GM21423 (cell line): Measurements from ENCODE around the gene ERF.
A peak's percentile ranks its signal among the peaks of the same experiment; 100 is the strongest.

ENCODE experiments used
- ATAC-seq: cut with Tn5 transposase; IDR thresholded peaks from one replicate; pipeline ENCODE4 v1.9.1; 2021; ENCODE audit warnings: mild to moderate bottlenecking, moderate library complexity; ENCODE audit not compliant: unreplicated experiment

ERF gene

DNA sequence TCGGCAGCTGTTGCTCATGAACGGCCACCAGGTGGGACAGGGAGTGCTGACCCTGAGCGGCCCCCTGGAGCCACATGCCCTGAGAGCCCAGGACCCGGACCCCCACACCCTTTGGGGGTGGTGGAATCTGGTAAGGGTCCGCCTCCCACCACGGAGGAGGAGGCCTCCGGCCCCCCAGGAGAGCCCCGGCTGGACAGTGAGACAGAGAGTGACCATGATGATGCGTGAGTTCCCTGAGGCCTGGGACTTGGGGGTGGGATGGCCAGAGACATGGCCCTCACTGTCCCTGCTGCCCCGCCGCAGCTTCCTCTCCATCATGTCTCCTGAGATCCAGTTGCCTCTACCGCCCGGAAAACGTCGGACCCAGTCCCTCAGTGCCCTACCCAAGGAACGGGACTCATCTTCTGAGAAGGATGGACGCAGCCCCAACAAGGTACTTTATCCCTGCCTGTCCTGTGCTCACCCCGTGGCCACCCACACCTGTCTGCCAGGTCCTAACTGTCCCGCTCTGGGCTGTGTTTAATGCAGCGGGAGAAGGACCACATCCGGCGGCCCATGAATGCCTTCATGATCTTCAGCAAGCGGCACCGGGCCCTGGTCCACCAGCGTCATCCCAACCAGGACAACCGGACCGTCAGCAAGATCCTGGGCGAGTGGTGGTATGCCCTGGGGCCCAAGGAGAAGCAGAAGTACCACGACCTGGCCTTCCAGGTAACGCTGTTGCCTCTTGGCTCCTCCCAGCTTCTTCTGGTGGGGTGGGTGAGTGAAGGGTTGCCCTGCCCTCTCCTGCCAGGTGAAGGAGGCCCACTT lies 32.3 kb upstream of the ERF start:
- no peak for ATAC-seq

DNA sequence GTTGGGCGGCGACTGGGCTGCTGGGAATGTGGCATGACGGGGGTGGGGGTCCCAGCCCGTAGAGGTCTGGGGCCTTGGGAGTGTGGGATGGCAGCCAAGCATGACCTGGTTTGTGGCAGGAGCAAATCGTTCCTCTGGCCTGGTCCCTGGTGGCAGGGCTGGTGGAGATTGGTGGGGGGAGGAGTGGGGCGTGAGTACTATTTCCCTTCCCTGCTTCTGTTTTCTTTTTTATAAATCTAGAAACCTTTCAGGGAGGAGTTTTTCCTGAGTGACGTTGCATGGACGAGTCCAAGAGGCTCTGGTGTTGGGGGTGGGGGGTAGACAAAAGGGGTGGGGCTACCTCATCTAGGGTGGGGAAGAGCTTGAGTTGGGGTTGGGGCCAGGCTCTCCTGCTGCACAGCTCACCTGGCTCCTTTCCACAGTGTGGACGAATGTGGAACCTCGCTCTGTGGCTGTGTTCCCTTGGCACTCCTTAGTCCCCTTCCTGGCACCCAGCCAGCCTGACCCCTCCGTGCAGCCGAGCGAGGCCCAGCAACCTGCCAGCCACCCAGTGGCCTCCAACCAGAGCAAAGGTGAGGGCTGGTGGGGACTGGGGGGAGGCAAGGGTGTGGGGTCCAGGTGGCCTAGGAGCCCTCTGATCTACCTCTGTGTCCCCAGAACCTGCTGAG lies 31.6 kb upstream of the ERF start:
- no peak for ATAC-seq

DNA sequence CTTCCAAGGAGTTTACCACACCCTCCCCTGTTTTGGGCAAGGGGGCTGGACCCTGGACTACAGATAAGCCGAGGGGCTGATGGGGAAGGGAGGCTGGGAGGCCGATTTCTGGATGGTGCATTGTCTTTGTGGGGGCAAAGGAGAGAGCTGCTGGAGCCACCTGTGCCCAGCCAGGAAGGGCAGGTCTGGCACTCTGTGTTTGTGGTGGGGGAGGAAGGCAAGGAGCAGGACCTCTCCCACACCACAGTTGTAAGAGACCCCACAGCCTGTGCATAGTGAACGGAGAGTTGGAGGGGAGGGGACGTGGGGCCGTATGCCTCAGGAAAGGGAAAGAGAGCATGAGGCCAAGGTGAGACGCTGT lies 31.0 kb upstream of the ERF start:
- no peak for ATAC-seq

DNA sequence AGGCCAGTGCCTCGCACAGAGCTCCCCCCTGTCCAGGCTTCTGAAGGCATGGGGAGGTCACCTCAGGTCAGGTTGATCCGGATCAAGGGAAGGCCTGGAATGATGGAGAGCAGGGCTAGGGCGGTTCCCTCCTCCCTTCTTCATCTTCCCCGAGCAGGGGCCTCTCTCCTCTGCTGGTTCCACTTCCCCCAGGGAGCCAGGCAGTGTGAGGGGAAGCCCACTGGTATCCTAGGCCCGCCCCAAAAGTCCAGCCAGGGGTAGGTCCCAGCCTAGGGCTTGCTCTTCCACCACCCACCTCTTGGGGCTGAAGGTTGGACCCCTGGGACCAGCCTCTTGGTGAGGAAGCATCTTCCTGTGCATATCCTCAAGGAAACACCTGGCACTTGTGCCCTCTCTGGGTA lies 30.6 kb upstream of the ERF start:
- ATAC-seq, result no peak

DNA sequence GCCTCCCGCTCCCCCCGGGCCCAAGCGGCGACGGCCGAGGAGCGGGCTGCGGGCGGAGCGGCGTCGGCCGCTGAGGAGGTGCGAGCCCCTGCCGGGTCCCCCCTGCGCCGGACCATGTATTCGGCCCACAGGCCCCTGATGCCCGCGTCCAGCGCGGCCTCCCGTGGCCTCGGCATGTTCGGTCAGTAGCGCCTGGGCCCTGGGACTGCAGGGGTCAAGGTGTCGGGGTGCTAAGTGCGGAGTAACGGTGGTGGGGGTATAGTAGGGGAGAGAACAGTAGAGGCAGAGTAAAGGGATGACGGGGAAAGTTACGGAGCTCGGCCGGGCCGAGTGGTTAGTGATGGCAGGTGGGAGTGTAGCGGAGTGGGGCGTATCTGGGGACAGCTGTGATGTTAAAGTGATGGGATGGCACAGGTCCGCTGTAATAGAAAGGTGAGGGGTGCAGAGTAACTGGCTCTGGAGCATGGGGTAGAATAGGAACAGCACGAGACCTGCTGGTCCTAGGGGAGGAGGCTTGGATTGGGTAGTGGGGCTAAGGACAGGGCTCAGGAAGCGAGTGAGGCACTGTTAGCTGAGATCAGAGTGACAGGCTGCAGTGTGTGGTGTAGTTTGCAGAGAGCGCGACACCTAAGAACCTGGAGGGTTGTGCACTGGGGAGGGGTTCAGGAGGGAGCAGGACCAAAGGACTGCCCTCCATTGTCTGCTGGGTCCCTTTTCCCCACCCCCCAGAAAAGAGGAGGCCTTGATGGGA lies 29.8 kb upstream of the ERF start:
- no peak for ATAC-seq

DNA sequence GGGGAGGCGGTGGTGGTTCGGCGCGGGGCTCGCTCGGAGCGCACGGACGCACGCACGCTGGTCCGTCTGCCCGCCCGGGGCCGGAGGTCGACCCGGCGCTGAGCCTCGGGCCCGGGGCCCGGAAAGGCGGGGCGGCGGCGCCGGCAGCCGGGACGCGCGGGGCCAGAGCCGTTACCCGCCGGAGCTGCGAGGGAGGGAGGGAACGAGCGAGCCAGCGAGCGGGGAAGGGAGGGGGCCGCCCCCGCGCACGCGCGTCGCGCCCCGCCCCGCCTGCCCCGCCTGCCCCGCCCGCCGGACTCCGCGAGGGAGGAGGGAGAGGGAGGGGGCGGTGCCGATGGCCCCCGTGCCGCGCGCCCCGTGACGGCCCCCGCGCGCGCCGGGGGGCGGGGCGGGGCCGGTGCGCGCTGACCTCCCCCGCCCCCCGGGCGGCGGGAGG lies 29.2 kb upstream of the ERF start:
- peak; percentile 34 for ATAC-seq

- peak; percentile 41 for ATAC-seq
Measured at GRCh38 chr19:42283188-42284065, 28.5 kb upstream of the ERF start.

DNA sequence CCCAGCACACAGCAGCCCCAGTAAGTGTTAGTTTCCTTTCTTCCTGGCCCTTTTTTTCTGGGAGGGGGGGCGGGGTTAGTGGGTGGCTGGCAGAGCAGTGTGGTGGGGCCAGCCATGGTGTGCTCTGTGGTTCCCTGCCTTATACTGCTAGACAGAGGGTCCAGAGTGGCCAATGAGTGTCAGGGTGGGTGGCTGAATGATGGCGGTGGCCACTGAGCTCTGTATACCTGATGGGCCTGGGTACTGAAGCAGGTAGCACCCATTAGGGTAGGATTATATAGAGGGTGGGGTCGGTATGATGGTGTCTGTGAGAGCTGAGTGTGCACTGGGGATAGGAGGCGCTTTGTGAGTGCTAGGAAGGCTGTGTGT lies 27.9 kb upstream of the ERF start:
- ATAC-seq, result no peak

GRCh38 chr19:42281827-42282762 lies 27.2 kb upstream of the ERF start:
- ATAC-seq, result no peak

DNA sequence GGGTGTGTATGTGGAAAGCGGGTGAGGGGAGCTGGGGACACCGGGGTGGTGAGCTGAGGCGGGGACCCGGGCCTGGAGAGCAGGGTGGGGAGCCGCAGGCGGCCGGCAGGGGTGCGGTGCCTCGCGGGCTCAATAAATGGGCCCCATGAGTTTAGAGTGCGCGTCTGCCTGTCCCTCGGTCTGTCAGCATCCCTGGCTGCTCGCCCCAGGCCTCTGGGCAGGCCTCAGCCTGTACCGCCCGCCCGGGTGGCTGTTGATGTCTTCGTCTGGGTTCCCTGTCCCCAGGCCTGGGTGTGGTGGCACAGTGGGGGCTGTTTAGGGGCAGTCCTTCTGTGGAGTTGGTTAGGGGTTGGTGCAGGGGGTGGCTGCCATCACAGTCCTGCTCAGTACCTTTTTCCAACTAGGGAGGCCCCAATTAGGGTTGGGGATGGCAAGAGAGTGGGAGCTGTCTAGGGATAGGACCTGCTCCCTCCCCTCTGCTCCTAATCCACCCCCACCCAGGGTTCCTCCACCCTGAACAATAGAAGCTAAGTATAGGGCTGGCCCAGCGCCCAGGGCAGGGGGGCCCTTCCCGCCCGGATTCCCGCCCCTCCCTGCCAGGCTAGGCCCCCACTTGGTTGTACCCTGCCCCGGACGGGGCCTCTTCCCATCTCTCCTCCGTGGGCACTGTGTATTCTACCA lies 26.4 kb upstream of the ERF start:
- ATAC-seq, result no peak

DNA sequence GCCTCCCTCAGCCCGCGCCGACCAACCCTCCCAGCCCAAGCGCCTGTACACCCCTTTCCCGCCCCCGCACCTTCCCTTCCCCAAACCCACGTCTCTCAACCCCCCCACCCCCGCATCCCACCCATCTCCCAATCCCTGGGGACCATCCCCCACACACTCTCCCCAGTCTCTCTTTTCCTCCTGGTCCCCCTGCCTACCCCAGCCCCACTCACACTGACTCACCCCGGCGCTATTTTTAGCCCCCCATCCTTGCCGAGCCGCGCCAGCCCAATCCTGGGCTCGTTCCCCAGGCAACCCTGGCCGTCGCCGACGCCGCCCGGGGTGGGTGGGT lies 25.9 kb upstream of the ERF start:
- ATAC-seq, result no peak

DNA sequence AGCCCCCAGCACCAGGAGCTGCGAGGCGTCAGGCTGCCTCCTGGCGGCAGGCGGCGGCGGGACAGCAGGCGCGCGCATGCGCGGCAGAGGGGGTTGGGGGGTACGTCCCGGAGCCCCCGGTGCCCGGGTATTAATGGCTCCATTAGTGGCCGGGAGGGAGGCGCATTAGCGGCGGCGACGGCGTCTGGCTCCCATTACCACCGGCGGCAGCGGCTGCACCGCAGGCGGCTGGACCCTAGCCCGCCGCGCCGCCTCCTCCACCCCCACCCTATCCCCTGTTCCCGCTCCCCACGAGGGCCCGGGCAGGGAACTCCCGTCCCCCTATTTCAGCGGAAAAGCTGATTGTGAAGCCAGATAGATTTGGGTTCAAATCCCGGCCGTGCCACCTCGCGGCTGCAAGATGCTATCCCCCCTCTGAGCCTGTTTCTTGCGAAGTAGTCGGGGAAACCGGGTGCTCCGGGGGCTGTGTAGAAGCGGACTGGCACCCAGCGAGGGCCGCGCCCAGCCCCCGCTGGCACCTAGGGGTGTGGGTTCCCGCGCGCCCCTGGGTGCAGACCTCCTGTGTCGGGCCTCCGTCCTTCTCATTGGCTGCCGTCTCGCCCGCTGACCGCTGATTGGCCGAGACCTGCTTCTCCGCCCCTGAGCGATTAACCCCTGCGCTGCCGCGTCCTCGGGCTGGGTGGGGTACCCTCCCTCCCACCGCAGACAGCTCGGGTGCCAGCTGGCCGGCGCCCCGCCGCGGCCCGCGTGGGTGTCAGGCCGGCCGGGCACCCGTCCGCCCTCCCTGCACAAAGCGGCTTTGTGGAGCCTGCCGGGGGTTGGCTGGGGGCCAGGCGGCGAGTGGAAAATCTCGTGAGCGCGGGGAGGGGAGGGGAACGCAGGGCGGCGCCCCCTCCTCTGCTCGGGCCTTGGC lies 25.2 kb upstream of the ERF start:
- ATAC-seq, result peak; percentile 21

DNA sequence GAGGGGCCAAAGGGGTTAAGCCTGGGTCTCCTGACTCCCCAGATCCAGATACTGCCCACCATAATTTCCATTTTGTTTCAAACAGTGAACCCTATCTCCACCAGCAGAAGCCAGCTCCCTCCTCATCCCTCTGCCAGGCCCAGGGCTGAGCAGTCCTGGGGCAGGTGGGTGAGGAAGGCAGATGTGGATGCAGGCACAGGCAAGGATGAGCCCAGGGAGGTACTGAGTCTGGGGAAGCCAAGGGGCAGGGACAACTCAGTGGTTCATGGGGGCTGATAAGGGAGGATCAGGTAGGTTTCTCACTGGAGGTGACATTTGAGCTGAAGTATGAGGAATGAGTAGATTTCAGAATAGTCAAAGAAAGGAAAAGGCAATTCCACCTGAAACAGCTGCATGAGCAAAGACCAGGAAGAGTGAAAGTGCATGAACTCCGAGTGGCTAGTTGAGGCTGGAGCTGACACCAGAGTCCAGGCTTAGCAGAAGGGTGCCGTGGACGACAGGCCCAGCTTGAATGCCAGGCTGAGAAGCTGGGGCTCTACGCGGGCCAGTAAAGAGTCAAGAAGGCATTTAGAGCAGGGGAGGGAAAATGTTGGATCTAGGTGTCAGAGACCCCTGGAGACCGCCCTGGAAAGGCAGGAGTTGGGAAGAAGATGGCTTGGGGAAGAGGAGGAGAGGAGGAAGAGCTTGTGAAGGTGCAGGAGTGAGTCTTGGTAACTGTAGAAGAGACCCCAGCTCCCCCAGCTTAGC lies 24.4 kb upstream of the ERF start:
- ATAC-seq, result no peak

GRCh38 chr19:42278452-42279154 lies 23.7 kb upstream of the ERF start:
- ATAC-seq, result no peak

DNA sequence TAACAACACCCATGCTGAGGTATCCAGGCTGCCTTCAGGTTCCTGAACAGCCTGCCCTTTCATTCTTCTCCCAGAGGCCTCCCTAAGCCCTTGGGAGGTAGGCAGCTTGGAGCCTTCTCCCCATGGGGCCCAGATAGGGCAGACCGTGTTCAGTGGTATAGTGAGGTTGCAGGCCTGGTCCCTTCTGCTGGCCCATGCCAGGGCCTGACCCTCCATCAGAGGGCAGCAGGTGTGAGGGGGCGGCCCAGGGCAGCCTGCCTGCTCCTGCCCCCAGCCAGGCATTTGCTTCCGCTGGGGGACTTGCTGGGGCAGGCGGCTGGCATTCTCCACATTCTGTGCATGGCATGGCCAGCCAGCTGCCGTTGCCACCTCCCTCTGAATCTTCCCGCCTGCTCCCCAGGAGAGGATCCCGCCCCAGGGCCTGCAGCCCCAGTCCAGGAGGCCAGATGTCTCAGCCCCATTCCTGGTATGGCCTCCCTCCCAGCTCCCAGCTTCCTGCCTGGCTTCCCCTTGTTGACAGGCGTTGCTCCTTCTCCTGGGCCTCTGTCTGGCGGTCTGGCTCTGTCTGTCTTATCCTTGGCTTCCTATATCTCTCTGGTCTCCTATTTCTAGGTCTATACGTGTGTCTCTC lies 23.0 kb upstream of the ERF start:
- ATAC-seq, result no peak

DNA sequence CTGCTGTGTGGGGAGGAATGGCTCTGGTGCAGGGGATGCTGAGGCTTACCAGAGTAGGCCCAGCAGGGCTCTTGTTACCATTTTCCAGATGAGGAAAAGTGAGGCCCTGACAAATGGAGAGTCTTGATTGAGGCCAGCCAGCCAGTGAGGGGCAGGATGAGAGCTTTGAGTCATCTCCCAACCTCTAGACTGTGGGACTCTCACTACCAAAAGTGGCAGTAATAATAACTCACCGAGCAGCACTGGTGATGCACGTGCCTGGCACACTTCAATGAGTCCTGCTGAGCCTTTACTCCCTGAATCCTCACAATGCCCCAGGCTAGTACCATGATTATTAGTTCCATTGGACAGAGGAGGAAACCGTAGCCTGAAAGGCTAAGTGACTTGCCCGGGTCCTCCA lies 21.9 kb upstream of the ERF start:
- ATAC-seq, result no peak

DNA sequence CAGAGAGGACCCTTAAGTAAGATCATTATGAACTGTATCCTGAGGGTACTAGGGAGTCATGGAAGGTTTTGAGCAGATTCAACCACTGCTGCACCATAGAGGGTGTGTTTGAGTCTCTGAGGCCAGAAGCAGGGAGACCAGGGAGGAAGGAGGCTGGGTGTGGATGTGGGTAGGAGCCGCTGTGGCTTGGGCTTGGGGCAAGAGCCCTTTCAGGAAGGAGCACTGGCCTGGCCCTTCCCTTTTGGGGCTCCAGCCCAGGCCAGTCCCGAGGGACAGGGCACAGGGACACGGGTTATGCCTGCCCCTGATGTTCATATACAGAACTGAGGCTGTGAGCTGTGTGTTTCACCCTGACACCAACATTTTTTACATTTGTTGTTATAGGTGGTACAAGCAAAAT lies 21.4 kb upstream of the ERF start:
- no peak for ATAC-seq
